HG02763 (cell line): ENCODE results near the gene LIMS2.

Source experiments
- ATAC-seq: cut with Tn5 transposase; IDR thresholded peaks from one replicate; pipeline ENCODE4 v1.9.1; 2021; ENCODE audit warnings: mild to moderate bottlenecking, moderate library complexity; ENCODE audit not compliant: unreplicated experiment

The LIMS2 gene

DNA sequence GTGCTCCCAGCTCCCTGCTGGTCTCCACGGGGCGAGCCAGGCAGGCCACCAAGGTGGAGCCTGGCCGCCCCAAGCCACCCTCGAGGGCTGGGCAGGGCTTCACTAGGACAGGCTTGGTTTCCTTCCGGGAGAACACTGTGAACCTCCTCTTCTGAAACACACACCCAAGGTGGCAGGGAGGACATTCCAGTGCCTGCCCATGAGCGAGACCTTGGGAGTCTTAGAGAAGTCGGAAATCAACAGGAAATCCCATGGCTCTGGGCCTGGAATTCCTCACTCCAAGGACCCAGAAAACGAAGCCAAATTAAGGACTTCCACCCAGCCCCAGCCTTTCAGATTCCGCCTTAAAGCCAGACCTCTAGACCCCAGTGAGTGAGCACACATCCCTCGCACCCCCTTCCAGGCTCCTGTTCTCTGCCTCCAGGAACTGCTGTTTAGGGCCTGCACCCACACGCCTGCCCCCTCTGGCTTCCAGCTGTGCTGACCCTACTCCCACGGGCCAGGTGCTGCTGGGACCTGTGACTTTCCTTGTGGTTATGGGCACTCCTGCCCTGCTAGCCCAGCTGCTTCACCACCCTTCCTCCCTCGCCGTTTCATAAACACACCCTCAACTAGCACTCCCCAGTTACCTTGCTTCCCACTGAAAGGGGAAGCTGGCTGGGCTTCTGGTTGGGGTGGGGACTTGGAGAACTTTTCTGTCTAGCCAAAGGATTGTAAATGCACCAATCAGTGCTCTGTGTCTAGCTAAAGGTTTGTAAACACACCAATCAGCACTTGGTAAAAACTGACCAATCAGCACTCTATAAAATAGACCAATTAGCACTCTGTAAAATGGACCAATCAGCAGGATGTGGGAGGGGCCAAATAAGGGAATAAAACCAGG lies 15.7 kb downstream of the LIMS2 start:
- no peak for ATAC-seq

DNA sequence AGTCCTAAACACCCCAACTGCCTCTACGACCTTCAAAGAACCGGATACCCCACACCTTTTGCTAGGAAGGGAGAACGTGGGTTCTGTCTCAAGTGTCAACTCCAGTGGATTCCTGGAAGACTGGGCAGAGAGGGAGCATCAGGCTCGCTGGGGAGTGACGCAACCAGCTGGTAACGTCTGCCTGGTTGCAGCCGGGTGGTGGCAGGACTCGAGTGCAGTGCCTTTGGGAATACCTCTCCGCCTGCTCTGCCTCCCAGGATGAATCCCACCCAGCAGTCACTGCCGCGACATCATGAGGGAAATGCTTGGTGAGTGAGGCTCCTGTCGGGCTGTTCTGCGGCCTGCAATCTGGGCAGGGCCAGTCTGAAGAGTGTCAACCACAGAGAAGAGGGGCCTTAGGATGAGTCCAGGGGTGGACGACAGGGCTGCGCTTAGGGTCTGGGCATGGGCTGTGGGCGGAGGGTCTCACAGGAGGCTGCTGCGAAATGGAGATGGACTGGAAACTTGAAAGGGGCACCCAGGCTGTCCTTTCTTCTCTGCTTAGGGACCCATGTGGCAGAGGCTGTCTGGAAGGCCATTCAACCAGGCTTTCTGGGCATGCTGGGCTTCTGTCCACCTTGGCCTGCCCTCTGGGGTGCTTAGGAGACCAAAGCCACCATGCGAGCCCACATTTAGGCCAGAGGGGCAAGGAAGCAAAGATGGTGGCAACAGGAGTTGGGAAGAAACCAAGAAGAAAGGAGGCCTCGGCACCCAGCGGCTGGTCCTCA lies 16.5 kb downstream of the LIMS2 start:
- ATAC-seq = no peak

DNA sequence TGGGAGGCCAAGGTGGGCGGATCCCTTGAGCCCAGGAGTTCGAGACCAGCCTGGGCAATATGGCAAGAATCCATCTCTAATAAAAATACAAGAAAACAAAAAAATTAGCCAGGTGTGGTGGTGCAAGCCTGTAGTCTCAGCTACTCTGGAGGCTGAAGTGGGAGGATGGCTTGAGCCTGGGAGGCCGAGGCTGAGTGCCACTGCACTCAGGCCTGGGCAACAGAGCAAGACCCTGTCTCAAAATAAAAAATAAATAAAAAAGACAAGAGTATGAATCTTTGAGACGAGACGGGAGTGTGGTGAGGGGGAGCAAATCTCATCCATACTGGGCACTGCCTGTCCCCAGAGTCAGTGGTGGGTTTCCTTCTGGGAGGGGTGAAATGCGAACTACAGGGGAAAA lies 17.2 kb downstream of the LIMS2 start:
- ATAC-seq = no peak

GRCh38 chr2:127657232-127657595 lies 18.1 kb downstream of the LIMS2 start:
- ATAC-seq = no peak

DNA sequence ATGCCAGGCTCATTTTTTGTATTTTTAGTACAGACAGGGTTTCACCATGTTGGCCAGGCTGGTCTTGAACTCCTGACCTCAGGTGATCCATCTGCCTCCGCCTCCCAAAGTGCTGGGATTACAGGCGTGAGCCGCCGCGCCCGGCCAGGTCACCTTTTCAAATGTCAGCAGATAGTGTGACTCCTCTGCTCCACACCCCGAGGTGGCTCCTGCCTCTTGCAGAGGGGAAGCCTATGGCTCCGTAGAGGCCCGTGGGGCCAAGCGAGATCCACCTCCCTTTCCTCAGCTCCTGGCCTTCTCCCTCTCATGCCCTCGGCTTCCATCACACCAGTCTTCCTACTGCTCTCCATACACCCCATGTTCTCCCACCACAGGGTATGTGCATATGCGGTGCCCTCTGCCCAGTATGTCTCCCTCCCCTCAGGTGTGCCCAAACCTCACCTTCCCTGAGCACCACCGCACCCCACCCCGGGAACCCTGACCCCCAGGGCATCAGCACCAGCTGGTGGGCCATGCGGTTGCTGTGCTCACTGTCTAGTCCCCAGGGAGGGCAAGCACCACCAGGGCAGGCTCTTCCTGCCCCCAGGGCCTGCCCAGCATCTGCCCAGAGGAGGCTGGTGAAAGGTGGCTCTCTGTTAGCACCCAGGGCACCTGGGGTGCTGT lies 18.6 kb downstream of the LIMS2 start:
- no peak for ATAC-seq

GRCh38 chr2:127655209-127656073 lies 19.9 kb downstream of the LIMS2 start:
- no peak for ATAC-seq

DNA sequence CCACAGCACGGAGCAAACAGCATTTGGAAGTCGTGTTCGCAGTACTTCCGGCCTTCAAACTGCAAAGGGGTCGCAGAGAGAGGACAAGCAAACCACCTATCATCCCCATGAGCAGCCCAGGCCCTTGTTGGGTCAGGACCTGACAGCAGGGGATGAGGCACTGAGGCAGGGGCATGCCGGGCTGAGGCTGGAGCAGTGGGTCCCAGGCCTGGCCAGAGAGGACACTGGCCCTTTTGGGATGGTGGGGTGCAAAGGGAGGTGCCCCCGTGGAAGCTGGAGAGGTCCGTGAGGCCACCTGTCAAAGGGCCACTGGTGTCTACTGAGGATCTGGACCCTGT lies 20.5 kb downstream of the LIMS2 start:
- ATAC-seq = no peak

- ATAC-seq = no peak
These were observed 21.1 kb downstream of the LIMS2 start for GRCh38 chr2:127654084-127654837.

DNA sequence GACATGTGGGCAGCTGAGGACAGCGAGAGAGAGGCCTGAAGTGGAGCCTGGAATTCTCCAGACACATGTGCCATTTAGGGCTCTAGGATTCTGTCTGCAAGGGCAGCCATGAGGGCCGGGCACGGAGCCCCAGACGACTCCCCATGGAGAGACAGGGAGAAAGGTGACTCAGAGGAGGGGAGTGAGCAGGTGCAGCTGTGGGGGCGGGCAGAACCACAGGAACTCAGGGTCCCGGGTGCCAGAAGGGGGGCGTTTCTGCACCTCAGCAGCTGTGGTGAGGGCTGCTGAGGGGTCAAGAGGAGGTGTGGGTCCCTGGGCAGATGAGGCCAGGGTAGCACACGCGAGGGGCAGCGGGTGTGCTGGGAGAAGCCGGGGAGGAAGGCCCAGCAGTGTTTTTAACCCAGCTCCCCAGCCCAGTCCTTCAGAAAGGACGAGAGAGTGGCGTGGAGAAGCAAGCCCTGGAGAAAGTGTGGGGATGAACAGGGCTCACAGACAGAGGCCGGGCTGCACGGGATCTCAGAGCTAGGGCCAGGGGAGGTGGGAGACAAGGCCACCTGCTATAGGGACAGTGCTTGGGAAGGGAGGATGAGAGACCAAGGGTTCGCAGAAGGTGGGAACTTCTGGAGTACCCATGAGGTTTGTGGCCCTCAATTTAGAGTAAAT lies 21.8 kb downstream of the LIMS2 start:
- no peak for ATAC-seq

GRCh38 chr2:127652786-127653357 lies 22.5 kb downstream of the LIMS2 start:
- no peak for ATAC-seq

GRCh38 chr2:127651971-127652550 lies 23.3 kb downstream of the LIMS2 start:
- no peak for ATAC-seq

DNA sequence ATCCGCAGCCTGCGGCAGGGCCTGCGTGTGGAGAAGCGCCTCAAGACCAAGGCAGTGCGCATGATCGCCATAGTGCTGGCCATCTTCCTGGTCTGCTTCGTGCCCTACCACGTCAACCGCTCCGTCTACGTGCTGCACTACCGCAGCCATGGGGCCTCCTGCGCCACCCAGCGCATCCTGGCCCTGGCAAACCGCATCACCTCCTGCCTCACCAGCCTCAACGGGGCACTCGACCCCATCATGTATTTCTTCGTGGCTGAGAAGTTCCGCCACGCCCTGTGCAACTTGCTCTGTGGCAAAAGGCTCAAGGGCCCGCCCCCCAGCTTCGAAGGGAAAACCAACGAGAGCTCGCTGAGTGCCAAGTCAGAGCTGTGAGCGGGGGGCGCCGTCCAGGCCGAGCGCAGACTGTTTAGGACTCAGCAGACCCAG lies 23.9 kb downstream of the LIMS2 start:
- no peak for ATAC-seq

DNA sequence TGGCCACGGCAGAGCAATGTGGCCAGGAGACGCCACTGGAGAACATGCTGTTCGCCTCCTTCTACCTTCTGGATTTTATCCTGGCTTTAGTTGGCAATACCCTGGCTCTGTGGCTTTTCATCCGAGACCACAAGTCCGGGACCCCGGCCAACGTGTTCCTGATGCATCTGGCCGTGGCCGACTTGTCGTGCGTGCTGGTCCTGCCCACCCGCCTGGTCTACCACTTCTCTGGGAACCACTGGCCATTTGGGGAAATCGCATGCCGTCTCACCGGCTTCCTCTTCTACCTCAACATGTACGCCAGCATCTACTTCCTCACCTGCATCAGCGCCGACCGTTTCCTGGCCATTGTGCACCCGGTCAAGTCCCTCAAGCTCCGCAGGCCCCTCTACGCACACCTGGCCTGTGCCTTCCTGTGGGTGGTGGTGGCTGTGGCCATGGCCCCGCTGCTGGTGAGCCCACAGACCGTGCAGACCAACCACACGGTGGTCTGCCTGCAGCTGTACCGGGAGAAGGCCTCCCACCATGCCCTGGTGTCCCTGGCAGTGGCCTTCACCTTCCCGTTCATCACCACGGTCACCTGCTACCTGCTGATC lies 24.4 kb downstream of the LIMS2 start:
- no peak for ATAC-seq

DNA sequence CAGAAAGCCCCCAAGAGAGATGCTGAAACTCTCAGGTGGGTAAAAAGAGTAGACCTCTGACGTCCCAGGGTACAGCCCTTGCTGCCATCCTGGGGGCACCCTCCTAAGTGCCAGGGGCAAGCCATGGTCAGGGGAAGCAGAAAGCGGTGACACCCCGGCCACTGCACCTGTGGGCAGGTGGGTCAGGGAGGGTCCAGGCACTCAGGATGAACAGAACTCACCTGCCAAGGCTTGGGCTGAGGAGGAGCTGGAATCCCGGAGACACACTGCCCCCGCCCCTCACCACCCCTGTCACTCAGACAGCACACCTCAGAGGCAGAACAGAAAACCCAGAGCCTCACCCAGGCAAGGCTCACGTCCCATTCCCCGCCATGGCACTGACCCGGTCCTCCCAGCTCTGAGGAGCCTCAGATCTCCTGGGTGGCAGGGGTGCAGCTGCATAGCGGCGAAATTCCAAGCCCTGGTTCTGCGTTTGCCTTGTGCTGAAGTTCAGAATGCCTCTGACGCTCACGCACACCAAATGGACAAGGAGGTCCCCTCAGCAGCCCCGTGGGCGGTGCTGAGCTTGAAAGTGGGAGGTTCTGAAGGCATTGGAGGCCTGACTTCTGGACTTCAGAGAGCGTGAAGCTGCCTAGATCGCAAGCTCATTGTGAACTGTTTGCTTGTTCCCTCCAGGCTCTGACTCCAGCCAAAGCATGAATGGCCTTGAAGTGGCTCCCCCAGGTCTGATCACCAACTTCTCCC lies 25.1 kb downstream of the LIMS2 start:
- ATAC-seq = no peak

GRCh38 chr2:127649684-127650040 lies 25.7 kb downstream of the LIMS2 start:
- ATAC-seq = peak; percentile 62

DNA sequence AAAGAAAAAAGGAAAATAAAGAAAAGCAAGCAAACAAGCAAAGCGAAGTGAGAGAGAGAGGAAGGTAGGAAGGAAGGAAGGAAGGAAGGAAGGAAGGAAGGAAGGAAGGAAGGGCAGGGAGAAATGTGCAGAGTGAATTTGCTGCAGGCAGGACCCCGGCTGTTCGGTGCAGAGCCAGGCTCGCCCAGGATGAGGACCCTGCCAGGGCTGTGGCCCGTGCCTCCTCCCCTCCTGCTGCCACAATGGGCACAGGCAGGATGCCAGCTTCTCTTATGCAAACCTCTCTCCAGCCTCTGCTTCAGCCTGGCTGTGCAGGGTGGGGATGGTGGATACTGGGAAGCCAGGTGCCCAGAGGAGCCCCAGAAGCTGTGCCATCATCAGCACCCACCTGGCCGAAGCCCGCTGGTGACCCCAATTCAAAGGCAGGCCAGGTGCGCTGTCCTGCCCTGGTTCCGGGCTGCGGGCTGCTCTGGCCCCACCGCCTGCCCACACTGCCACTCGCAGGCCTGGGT lies 26.2 kb downstream of the LIMS2 start:
- ATAC-seq = no peak

- no peak for ATAC-seq
These were observed 27.0 kb downstream of the LIMS2 start for GRCh38 chr2:127648321-127648720.
